Gastroesophageal sphincter (tissue), 4 donors: ENCODE data around the gene PSMF1. TPM values are rescaled to one million over a fixed set of nuclear protein-coding genes. Genes with fewer than 3 reads are reported as not detected.

Experiments used
- ATAC-seq: fragments of 150-250 bp; one replicate; pipeline ENCODE4 v1.9.1; 2016; ENCODE audit warnings: mild to moderate bottlenecking, moderate library complexity
- H3K27ac ChIP-seq, 4 donors: fragments of 200-600 bp; sonication (generic) in 3 of 4; 1 replicate in 3 of 4; 2 replicates in 1 of 4; pipeline ENCODE4 v1.5.1; 2016 to 2019
- H3K27me3 ChIP-seq: fragments of 200-600 bp; sonication (generic); one replicate; pipeline ENCODE4 v1.5.1; 2019
- H3K36me3 ChIP-seq, 2 donors: fragments of 200-600 bp; sonication (generic); one replicate each; pipeline ENCODE4 v1.5.1; 2019; ENCODE audit warnings: control low read depth in 1 of 2
- H3K4me1 ChIP-seq, 3 donors: fragments of 200-600 bp; sonication (generic); 1 replicate in 2 of 3; 2 replicates in 1 of 3; pipeline ENCODE4 v1.5.1; 2016 to 2019; ENCODE audit warnings: control low read depth in 2 of 3
- H3K4me3 ChIP-seq, 2 donors: fragments of 200-600 bp; sonication (generic); one replicate each; pipeline ENCODE4 v1.5.1; 2019; ENCODE audit warnings: mild to moderate bottlenecking in 1 of 2, moderate library complexity in 1 of 2
- H3K9me3 ChIP-seq, 3 donors: fragments of 200-600 bp; sonication (generic); one replicate each; pipeline ENCODE4 v1.5.1; 2017 to 2019; ENCODE audit warnings: control low read depth in 2 of 3
- EP300 ChIP-seq: sonication (generic); formaldehyde crosslinking; IDR thresholded peaks from one replicate; pipeline ENCODE4 v1.6.1; 2017; ENCODE audit warnings: antibody characterized with exemption, mild to moderate bottlenecking
- POLR2A ChIP-seq, 2 donors: fragments of 450-650 bp; IDR thresholded peaks; one replicate each; pipeline ENCODE4 v1.6.1; 2017; ENCODE audit warnings: antibody characterized with exemption in 2 of 2, mild to moderate bottlenecking in 2 of 2, moderate library complexity in 1 of 2
- POLR2AphosphoS5 ChIP-seq: sonication (generic); formaldehyde crosslinking; IDR thresholded peaks from one replicate; pipeline ENCODE4 v1.6.1; 2017; ENCODE audit warnings: antibody characterized with exemption
- WGBS, 2 donors: methylation state at CpG; one replicate each; pipeline ENCODE4 v1.1.5; 2018; ENCODE audit warnings: low coverage in 1 of 2; 5-methylcytosine and 5-hydroxymethylcytosine counted together
- total RNA-seq, 4 donors: library from RNA; depleted of rRNA; stranded (reverse); fragments of >200 nt; gene quantifications; one replicate each; pipeline ENCODE4 v1.1.0, GENCODE V29; 2016
- TF ChIP-seq, protein P1 (sequence below), 4 experiments: fragments of 200-600 bp in 2 of 4; fragments of 450-650 bp in 2 of 4; sonication (generic) in 1 of 4; IDR thresholded peaks; one replicate each; pipeline ENCODE4 v1.5.1; 2017 to 2019; ENCODE audit warnings: antibody characterized with exemption in 4 of 4, mild to moderate bottlenecking in 2 of 4, moderate library complexity in 2 of 4

Gene PSMF1
- total RNA-seq, 4 donors from 2014 or later: 99.6 to 118 (median 116) TPM

DNA sequence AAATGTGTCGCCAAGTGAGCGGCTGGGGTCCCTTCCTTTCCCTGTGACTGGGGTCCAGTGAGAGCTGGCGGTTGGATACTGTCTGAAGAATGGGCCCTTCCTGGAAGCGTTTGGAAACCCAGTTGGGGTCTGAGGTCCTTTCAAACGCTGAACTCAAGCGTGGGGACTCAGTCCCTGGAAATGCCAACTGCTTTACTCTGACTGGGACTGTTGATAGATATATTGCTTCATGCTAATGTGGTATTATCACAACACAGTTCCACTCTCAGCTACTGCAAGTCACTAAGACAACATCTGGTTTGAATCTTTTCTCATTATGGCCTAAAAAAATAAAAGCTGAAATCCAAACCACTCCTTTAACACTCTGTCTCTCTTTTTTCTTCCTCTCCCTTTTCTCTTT is 23.7 kb upstream of the PSMF1 start:
- H3K36me3 ChIP-seq: no peaks in the 10 kb centered on the region
- no peaks in the 10 kb centered on the region for H3K27me3 ChIP-seq
- no peaks in the 10 kb centered on the region for H3K4me1 ChIP-seq
- no peak overlapping the region for H3K27ac ChIP-seq
- no peak for ATAC-seq
- no peak overlapping the region for H3K4me3 ChIP-seq
- TF ChIP-seq EP300 (no peak), POLR2AphosphoS5 (no peak), POLR2A (IDR thresholded peaks at IDR 0.05) (no peak)
- TF ChIP-seq, protein P1, sequence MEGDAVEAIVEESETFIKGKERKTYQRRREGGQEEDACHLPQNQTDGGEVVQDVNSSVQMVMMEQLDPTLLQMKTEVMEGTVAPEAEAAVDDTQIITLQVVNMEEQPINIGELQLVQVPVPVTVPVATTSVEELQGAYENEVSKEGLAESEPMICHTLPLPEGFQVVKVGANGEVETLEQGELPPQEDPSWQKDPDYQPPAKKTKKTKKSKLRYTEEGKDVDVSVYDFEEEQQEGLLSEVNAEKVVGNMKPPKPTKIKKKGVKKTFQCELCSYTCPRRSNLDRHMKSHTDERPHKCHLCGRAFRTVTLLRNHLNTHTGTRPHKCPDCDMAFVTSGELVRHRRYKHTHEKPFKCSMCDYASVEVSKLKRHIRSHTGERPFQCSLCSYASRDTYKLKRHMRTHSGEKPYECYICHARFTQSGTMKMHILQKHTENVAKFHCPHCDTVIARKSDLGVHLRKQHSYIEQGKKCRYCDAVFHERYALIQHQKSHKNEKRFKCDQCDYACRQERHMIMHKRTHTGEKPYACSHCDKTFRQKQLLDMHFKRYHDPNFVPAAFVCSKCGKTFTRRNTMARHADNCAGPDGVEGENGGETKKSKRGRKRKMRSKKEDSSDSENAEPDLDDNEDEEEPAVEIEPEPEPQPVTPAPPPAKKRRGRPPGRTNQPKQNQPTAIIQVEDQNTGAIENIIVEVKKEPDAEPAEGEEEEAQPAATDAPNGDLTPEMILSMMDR (IDR thresholded peaks at IDR 0.05): no peak
- 67% methylated on average over 2 of the region's 6 CpGs; no CpG with 5 or more reads in 1 of the 2 donors for WGBS, 2 donors
- peaks cover 0 to 9% (median 0%) of the 10 kb centered on the region in 3 donors for H3K9me3 ChIP-seq

DNA sequence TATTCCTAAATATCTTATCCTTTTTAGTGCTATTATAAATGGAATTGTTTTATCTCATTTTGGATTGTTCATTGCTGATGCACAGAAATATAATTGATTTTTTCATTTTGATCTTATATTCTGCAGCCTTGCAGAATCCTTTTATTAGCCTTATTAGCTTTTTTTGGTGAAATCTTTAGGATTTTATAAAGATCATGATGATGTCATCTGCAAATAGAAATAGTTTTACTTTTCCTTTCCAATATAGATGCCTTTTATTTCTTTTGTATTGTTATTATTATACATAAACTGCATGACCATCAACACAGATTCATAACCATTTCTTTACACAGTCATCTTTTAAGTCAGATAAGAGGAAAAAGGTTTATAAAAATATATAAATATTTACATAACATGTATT is 16.9 kb upstream of the PSMF1 start:
- peaks cover 0 to 21% (median 0%) of the 10 kb centered on the region in 3 donors for H3K9me3 ChIP-seq
- H3K27ac ChIP-seq: no peak overlapping the region
- H3K4me3 ChIP-seq: no peak overlapping the region
- no peaks in the 10 kb centered on the region for H3K4me1 ChIP-seq
- H3K36me3 ChIP-seq: no peaks in the 10 kb centered on the region
- TF ChIP-seq, protein P1 (IDR thresholded peaks at IDR 0.05): no peak
- TF ChIP-seq EP300 (no peak), POLR2AphosphoS5 (no peak), POLR2A (IDR thresholded peaks at IDR 0.05) (no peak)
- no peak for ATAC-seq
- no peaks in the 10 kb centered on the region for H3K27me3 ChIP-seq

DNA sequence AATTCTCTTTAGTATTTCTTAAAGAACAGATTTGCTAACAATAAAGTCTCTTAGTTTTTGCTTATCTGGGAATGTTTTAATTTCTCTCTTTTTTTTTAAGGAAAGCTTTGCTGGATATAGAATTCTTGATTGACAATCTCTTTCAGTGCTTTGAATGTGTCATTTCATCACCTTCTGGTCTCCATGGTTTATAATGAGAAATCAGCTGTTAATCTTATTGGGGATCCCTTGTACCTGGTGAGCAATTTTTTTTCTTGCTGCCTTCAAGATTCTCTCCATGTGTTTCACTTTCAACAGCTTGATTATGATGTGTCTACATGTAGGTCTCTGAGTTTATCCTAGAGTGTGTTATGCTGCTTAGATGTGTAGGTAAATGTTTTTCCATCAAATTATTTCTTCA is 16.4 kb upstream of the PSMF1 start:
- Histone ChIP-seq H3K27me3 (no peaks in the 10 kb centered on the region), H3K27ac (no peak overlapping the region), H3K4me3 (no peak overlapping the region), H3K36me3 (no peaks in the 10 kb centered on the region), H3K9me3 (peaks cover 0 to 21% (median 0%) of the 10 kb centered on the region in 3 donors), H3K4me1 (no peaks in the 10 kb centered on the region)
- TF ChIP-seq POLR2AphosphoS5 (no peak), POLR2A (IDR thresholded peaks at IDR 0.05) (no peak), EP300 (no peak)
- TF ChIP-seq, protein P1 (IDR thresholded peaks at IDR 0.05): no peak
- ATAC-seq: no peak

DNA sequence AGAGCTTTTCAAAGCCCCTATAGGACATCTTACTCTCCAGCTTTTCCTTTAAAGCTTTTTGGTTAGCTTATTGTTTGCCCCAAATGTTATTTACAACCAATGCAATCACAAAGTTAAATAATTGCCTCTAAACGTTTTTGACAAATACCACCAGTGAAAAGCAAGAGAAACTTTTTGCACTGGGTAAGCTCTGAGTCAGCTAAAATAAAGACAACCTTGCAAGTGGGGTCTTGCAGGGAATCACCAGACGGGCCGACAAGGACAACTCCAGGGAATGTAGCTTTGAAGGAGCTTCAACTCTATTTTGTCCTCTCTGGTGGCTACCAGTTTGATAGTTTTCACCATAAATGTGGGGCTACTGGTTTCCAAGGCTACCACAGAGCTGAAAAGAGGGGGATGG is 14.7 kb upstream of the PSMF1 start:
- Histone ChIP-seq H3K4me1 (no peaks in the 10 kb centered on the region), H3K9me3 (peaks cover 0 to 15% (median 0%) of the 10 kb centered on the region in 3 donors), H3K36me3 (no peaks in the 10 kb centered on the region), H3K4me3 (no peak overlapping the region), H3K27me3 (no peaks in the 10 kb centered on the region), H3K27ac (no peak overlapping the region)
- TF ChIP-seq, protein P1 (IDR thresholded peaks at IDR 0.05): no peak
- no peak for TF ChIP-seq POLR2AphosphoS5
- TF ChIP-seq POLR2A (IDR thresholded peaks at IDR 0.05): no peak
- TF ChIP-seq EP300: no peak
- WGBS, 2 donors: 59 to 76% methylated on average over 3 of the region's 3 CpGs
- ATAC-seq: no peak

DNA sequence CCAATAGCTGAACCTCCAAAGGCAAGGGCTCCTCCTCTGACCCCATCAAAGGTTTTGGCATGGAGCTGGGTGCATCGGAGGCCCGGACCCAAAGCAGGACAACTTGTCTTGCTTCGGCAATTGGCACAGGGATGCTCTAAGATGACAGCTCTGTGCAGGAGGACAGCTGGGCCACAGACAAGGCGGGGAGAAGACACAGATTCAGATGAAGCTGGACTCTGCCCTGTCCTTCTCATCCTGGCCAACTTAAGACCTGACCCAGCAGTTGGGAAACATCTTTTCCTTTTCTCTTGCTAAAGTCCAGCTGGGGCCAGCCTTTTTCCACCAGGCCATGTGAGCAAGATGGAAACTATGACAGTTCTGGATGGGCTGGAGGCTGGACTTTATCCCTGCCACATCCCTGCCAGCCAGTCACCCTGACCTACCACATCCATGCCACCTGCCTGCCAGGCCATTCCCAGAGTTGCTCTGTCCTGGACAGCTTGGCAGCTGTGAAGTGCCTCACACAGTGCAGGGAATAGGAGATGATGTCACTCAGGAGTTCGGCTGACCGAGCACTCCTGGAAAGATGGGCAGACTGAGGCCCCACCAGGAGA is 12.7 kb upstream of the PSMF1 start:
- no peak for ATAC-seq
- H3K27ac ChIP-seq: no peak overlapping the region
- H3K9me3 ChIP-seq: peaks cover 0 to 15% (median 0%) of the 10 kb centered on the region in 3 donors
- 36% methylated on average over 4 of the region's 6 CpGs; no CpG with 5 or more reads in 1 of the 2 donors for WGBS, 2 donors
- H3K27me3 ChIP-seq: no peaks in the 10 kb centered on the region
- TF ChIP-seq POLR2AphosphoS5 (no peak), EP300 (no peak), POLR2A (IDR thresholded peaks at IDR 0.05) (no peak)
- TF ChIP-seq, protein P1 (IDR thresholded peaks at IDR 0.05): no peak
- H3K36me3 ChIP-seq: no peaks in the 10 kb centered on the region
- no peaks in the 10 kb centered on the region for H3K4me1 ChIP-seq
- no peak overlapping the region for H3K4me3 ChIP-seq
